Stimulated activated CD4-positive, alpha-beta T cell treated with anti-CD3 and anti-CD28 coated beads, TNF-alpha, amount 100 ng/mL, for 4 hours (primary cell): Measurements from ENCODE around the gene GFRA1.
"Not testable (repeated sequence)": the region's sequence is repeated elsewhere in the genome, so short reads cannot be mapped to it uniquely, and the experiment has no call there.

ENCODE experiments used
- DNase-seq, 3 experiments: peaks; one replicate each; pipeline ENCODE4 v3.0.0-alpha.2; 2020; ENCODE audit warnings: low read depth in 3 of 3

The GFRA1 gene

DNA sequence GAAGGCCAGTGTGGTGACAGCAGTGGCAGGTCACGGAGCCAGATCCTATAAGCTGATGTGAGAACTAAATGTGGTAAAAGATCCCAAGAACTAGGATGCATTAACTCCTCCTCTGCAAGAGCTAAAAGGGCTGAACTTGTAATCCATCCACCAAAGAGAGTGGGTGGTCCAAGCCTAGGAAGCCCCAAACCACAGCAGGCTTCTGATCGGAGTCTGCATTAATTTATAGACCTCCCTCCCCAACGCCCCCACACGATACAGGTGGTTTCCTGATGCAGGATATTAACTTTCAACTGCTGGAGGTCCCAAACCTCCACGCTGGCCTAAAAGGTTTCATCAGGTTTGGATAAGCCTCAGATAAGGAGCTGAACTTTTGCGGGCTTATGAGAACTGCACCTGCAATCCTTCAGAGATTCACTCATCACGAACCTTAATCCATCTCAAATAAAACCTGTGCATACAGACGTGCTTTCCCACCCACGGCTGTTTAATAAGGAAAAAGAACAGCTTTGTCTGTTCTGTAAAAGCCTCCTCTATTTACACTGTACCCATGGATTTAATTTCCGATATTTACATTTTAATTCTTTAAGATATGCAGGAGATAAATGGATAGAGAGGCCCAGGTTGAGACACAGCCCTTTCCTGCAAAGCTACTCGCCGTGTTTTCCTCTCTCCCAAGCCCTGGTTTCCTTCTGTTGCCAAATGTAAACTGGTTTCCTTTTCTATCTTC, 74.9 kb downstream of the GFRA1 start:
- no peak for DNase-seq

- DNase-seq, result no peak
Measured at GRCh38 chr10:116195583-116195982, 77.4 kb downstream of the GFRA1 start.

- DNase-seq, result no peak
Measured at GRCh38 chr10:116195039-116195438, 78.0 kb downstream of the GFRA1 start.

- no peak for DNase-seq
Measured at GRCh38 chr10:116194061-116194460, 78.9 kb downstream of the GFRA1 start.

DNA sequence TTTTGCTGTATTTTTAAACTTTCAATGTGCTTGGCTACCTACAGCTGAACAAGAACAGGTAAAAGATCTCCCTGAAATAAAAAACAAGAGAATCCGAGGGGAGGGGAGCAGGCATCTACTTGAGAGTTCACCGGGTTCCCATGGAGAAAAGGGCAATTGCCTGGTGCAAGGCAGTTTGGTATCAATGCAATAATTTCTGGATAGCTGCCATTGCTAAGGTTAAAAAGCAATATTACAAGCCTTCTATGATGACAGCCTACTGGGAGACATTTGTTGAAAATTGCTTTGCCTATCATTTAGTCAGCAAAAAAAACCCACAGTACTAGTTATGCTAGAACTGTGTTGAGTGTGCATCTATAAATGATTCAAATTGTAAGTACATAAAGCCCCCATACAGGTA, 82.1 kb downstream of the GFRA1 start:
- no peak for DNase-seq

DNA sequence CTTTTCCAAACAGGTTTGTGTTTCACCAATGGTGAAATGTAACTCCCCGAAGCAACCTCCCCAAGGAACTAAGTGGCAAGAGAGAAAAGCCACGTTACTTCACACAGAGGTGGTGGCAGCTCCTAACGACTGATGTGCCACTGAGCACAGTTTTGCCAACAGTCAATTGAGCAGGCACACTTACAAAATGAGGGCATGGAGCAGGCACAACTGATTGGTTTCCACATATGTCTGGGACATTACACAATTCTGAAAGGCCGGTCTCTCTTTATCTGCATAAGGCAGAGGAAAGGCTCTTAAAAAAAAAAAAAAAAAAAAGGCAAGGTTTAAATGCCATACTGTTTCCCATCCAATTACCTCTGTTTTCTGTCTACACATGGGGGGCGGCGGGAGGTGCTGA, 86.7 kb downstream of the GFRA1 start:
- DNase-seq, result no peak

DNA sequence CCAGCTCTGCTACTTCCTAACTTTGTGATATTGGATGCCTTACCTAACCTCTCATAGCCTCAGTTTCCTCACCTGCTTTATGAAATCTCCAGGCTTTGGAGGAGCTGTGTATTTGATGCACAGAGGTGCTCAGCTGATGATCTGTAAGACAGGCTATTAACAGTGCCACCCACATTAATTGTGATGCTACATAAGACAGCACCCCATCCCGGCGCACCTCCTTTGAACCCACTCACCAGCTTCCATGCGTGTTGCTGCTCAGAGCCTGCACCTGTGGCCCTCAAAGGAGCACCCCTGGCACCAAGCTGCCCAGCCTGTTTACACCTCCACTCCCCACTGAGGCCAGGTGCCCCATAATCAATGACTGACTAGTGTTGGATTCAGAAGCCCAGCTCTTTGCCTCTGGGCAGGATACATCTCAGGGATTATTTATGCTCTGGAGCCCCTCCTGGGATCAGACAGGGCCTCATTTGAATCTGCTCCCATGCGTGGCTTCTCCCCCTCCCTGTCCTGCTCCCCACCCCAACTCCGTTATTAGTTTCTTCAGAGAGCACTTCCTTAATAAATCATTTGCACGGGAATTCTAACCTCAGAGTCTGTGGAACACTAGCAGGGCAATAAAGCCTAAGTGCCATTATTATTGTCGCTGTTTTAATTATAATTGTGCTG, 87.7 kb downstream of the GFRA1 start:
- DNase-seq, result no peak

- DNase-seq, result no peak
Measured at GRCh38 chr10:116184512-116184794, 88.6 kb downstream of the GFRA1 start.

DNA sequence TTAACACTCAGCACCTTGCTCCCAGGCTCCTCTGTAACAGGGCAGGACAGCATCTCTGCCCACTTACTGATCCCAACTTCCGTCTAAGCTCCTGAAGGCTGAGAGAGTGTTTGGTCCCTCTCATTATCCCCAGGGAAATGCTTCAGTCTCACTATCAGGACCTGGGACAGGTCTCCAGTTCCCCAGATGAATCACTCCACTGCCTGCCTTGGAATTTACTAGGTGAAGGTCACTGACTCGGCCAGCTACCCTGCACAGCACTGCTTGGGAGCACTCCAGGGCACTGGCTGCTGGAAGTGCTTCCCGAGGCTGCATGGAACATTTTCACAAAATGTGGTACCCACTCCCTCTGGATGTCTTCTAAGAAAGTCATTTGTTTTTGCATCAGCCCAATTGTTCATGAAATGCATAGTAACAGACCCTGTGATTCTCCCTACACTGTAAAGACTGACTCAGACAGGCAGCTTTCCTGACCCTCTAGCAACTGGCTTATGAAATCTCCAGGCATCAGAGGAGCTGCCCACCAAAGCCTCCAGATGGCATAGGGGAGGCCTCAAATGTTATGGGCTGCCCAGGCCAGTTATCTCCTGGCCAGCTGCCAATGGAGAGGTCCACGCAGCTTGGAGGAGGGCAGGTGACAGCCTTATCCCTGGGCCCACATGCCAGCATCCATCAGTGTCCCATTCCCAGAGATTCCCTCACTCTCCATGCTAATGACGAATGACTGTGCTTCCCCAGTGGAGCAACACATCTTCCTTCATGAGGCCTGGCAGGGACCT, 89.1 kb downstream of the GFRA1 start:
- no peak for DNase-seq

DNA sequence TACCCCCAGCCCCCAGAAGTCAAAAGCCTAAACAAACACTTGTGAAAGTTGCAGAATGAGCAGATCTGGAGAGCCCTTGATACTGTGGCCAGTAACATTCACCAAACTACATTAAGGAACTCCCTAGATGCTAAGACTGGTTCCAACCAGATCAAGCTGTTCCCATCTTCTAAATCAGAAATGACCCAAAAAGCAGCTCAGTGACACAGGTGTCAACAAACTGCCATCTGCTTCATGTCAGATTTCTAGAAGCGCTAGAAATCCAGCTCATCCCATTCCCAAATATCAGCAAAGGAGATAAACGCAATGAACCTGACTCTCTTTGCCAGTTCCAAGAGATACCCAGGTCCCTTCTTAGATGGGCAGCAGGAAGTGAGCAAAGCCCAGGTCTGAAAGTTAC, 90.6 kb downstream of the GFRA1 start:
- DNase-seq, result no peak

DNA sequence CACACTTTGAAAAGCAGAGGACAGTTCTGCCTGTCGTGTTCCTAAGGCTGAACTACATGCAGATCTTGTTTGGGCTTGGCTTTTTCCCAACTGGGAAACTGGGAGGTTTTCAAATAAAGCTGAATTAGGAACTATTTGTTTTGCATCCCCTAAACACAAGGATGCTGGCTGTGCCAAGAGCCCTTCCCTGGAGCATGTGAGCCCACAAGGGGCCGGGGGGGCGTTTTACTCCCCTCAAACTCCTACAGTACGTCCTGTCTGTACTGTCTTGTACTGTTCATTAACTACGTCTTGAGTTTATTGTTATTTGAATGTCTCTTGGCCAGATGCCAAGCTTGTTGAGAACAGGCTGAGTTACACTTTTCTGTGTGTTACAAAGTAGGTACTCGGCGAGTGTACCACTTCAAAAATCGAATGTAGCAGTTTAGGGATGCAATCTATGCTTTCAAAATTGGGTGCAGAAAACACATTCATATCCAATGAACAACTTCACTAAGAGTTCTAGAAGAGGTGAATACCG, 94.9 kb downstream of the GFRA1 start:
- DNase-seq, result no peak

DNA sequence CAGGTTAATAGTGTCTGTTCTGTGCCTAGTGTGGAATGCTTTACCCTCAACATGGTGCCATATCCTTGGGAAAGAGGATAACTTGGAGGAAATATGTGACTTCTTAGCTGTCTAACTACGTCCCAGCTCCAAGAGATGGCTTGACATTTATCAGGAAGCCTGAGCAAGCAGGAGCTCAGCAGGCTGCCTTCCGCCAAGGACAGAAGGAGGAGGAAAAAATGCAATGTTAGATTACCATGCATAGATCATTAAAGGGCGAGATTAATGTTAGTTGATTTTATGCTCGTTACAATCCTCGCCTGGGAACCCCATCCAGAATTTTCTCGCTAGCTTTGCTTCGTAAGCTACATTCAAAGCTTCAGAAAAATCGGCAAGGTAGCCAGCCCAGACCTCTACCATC, 97.8 kb downstream of the GFRA1 start:
- DNase-seq, result no peak

DNA sequence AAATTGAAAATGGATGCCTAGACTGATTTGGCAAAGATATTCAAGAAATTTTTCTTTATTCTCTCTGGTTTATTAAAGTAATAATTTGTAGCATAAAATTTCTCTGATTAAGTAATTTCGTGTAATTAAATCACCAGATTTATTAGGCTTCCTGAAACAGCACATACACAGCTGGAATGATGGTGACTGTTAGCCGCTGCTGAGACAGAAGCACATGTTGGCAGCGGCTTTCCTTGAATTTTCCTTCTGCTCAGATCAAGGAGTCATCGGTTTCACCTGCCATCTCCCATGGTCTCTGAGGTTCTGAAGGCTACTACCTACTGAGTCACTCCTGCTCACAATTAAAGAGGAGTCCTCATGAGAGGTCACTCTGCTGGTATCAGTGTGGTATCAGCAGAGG, 101.5 kb downstream of the GFRA1 start:
- DNase-seq, result no peak

- no peak for DNase-seq
Measured at GRCh38 chr10:116170815-116171250, 102.2 kb downstream of the GFRA1 start.

GRCh38 chr10:116169782-116170445, 103.1 kb downstream of the GFRA1 start:
- DNase-seq, result no peak

GRCh38 chr10:116168745-116169144, 104.3 kb downstream of the GFRA1 start:
- no peak for DNase-seq

DNA sequence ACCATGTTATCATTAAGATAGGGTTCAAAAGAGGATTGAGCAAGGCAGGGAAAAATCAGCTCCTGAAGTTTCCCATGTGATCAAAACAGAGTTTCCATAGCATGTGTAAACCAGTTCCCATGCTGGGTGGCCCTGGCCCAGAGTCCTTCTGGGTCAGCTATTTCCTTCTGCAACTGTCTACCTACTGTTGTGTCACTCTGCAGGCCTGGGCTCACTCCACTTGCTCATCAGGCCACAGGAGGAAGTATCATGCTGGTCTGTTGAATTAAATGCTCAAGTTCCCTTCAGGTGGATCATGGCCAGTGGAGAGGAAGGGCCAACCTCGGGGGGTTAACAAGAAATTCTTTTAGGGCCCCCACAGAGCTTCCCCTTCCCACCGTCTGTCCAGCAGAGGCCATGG, 104.7 kb downstream of the GFRA1 start:
- DNase-seq, result no peak

- not testable (repeated sequence) for DNase-seq
Measured at GRCh38 chr10:116165941-116166340, 107.1 kb downstream of the GFRA1 start.

DNA sequence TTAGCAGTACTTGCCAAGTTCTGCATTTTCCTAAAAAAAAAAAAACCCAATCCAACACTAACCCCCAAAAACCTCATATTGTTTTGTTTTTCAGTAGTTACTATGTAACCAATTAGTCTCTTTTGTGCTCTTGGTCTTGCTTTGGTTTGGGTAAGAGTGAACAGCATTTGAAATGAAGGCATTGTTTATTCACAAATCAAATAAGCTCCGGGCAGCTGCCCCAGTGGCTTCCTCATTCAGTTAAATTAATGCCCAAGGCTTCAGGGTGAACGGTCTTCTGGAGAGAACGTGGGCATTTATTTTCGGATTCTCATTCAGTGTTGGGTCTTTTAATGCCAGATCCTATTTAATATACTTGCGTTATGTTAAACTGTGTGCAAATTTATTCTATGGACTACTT, 108.7 kb downstream of the GFRA1 start:
- no peak for DNase-seq

DNA sequence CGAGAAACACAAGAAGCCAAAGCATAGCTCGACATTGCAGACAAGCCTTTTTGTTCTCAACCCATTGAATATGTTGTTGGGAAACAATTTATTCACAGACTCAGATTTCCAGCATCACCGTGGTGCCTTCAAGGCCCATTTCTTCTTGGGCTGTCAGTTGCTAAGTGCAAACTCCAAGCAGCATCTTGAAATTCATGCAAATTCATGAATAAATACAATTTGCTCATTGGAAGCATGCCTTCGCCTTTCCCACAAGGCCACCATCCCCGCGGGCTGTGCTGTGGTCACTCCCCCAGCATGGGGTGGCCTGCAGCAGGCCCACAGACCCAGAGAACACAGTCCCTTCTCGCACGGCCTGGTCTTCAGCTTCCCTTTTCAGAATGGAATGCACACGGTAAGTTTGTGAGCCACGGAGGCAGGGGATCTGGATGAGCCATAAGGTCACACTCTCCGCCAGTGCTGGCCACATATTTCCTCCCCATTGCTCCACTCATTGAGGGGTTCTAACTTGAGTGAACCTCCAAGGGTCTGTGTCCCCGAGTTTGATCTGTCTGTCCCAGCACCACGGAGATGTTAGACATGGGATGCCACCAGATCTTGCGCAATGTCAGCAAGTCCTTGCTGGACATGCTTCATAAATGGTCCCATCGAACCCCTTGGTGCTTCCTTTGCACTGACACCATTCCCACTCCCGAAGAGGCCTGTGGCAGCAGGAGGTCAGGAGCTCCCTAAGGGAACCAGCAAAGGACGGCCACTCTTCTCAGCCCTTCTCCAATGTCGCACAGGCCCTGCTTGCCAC, 109.5 kb downstream of the GFRA1 start:
- DNase-seq, result no peak

GRCh38 chr10:116162851-116163250, 110.2 kb downstream of the GFRA1 start:
- no peak for DNase-seq
